ENCODE data around the gene LRRC7. TPM values are rescaled to one million over a fixed set of nuclear protein-coding genes. Genes with fewer than 3 reads are reported as not detected.
A peak's percentile ranks its signal among the peaks of the same experiment; 100 is the strongest.

The LRRC7 gene
- total RNA-seq, 3 donors from 2014 or later (not counting 1 experiment from before 2014, with no cell fraction given): not detected

- H3K4me1 Mint-ChIP-seq: no peaks in the 10 kb centered on the region
- Histone ChIP-seq H3K4me1 (ENCODE audit: control insufficient read depth, insufficient read depth, low read length) (no peaks in the 10 kb centered on the region), H3K36me3 (ENCODE audit: control insufficient read depth, insufficient read depth, low read length) (no peaks in the 10 kb centered on the region), H3K27ac (ENCODE audit: low read length) (no peak overlapping the region), H3K4me3 (ENCODE audit: low read length) (no peak overlapping the region), H3K9me3 (ENCODE audit: control insufficient read depth, insufficient read depth, low read length) (no peaks in the 10 kb centered on the region), H3K27me3 (ENCODE audit: control insufficient read depth, insufficient read depth, low read length) (no peaks in the 10 kb centered on the region)
- peaks cover 7 to 23% of the 10 kb centered on the region in 2 donors for H3K9me3 Mint-ChIP-seq
- no peak overlapping the region for H3K4me3 Mint-ChIP-seq
- WGBS (ENCODE audit: insufficient coverage): 100% methylated on average over 1 of the region's 1 CpG
- intact Hi-C loops (cut with micrococcal nuclease): no loop called here
- H3K36me3 Mint-ChIP-seq: no peaks in the 10 kb centered on the region
- H3K27ac Mint-ChIP-seq: no peak overlapping the region
- no peak for ATAC-seq
- TF ChIP-seq CTCF (IDR thresholded peaks at IDR 0.05): no peak
- no peak for DNase-seq
- H3K27me3 Mint-ChIP-seq (ENCODE audit: low read depth in 2 of 2): no peaks in the 10 kb centered on the region
Measured at GRCh38 chr1:69645477-69645876, 77.8 kb downstream of the LRRC7 start.

GRCh38 chr1:69648486-69648885 lies 80.8 kb downstream of the LRRC7 start:
- Histone ChIP-seq H3K27ac (ENCODE audit: low read length) (no peak overlapping the region), H3K9me3 (ENCODE audit: control insufficient read depth, insufficient read depth, low read length) (no peaks in the 10 kb centered on the region), H3K36me3 (ENCODE audit: control insufficient read depth, insufficient read depth, low read length) (no peaks in the 10 kb centered on the region), H3K27me3 (ENCODE audit: control insufficient read depth, insufficient read depth, low read length) (no peaks in the 10 kb centered on the region), H3K4me3 (ENCODE audit: low read length) (no peak overlapping the region), H3K4me1 (ENCODE audit: control insufficient read depth, insufficient read depth, low read length) (no peaks in the 10 kb centered on the region)
- no peak overlapping the region for H3K4me3 Mint-ChIP-seq
- H3K4me1 Mint-ChIP-seq: no peaks in the 10 kb centered on the region
- DNase-seq (peak in 1 of 2 donors; percentile 42), ATAC-seq (no peak)
- H3K27ac Mint-ChIP-seq: no peak overlapping the region
- intact Hi-C loops (cut with micrococcal nuclease): no loop called here
- peaks cover 5 to 17% of the 10 kb centered on the region in 2 donors for H3K9me3 Mint-ChIP-seq
- no peak for TF ChIP-seq CTCF (IDR thresholded peaks at IDR 0.05)
- H3K27me3 Mint-ChIP-seq (ENCODE audit: low read depth in 2 of 2): no peaks in the 10 kb centered on the region
- no peaks in the 10 kb centered on the region for H3K36me3 Mint-ChIP-seq

- Mint-ChIP-seq H3K4me3 (no peak overlapping the region), H3K9me3 (peaks cover 4 to 17% of the 10 kb centered on the region in 2 donors), H3K27me3 (ENCODE audit: low read depth in 2 of 2) (no peaks in the 10 kb centered on the region), H3K4me1 (no peaks in the 10 kb centered on the region), H3K36me3 (no peaks in the 10 kb centered on the region), H3K27ac (no peak overlapping the region)
- Histone ChIP-seq H3K9me3 (ENCODE audit: control insufficient read depth, insufficient read depth, low read length) (no peaks in the 10 kb centered on the region), H3K27me3 (ENCODE audit: control insufficient read depth, insufficient read depth, low read length) (no peaks in the 10 kb centered on the region), H3K36me3 (ENCODE audit: control insufficient read depth, insufficient read depth, low read length) (no peaks in the 10 kb centered on the region), H3K4me3 (ENCODE audit: low read length) (no peak overlapping the region), H3K27ac (ENCODE audit: low read length) (no peak overlapping the region), H3K4me1 (ENCODE audit: control insufficient read depth, insufficient read depth, low read length) (no peaks in the 10 kb centered on the region)
- WGBS (ENCODE audit: insufficient coverage): 70% methylated on average over 2 of the region's 5 CpGs
- no peak for TF ChIP-seq CTCF (IDR thresholded peaks at IDR 0.05)
- intact Hi-C loops (cut with micrococcal nuclease): no loop called here
- no peak for ATAC-seq
- DNase-seq: no peak
Measured at GRCh38 chr1:69649383-69649990, 81.8 kb downstream of the LRRC7 start.

GRCh38 chr1:69650779-69651178 lies 83.1 kb downstream of the LRRC7 start:
- H3K36me3 Mint-ChIP-seq: no peaks in the 10 kb centered on the region
- TF ChIP-seq CTCF (IDR thresholded peaks at IDR 0.05): no peak
- DNase-seq: no peak

More at GRCh38 chr1:69650779-69651178, 83.1 kb downstream of the LRRC7 start:
- Histone ChIP-seq H3K9me3 (ENCODE audit: control insufficient read depth, insufficient read depth, low read length) (no peaks in the 10 kb centered on the region), H3K27me3 (ENCODE audit: control insufficient read depth, insufficient read depth, low read length) (no peaks in the 10 kb centered on the region), H3K4me1 (ENCODE audit: control insufficient read depth, insufficient read depth, low read length) (no peaks in the 10 kb centered on the region), H3K27ac (ENCODE audit: low read length) (no peak overlapping the region), H3K36me3 (ENCODE audit: control insufficient read depth, insufficient read depth, low read length) (no peaks in the 10 kb centered on the region), H3K4me3 (ENCODE audit: low read length) (no peak overlapping the region)
- Mint-ChIP-seq H3K4me3 (no peak overlapping the region), H3K27me3 (ENCODE audit: low read depth in 2 of 2) (no peaks in the 10 kb centered on the region), H3K4me1 (no peaks in the 10 kb centered on the region), H3K27ac (no peak overlapping the region), H3K9me3 (peaks cover 6 to 17% of the 10 kb centered on the region in 2 donors)
- no peak for ATAC-seq
- 85% methylated on average over 3 of the region's 3 CpGs for WGBS (ENCODE audit: insufficient coverage)
- intact Hi-C loops (cut with micrococcal nuclease): no loop called here

Data from natural killer cell (primary cell).